Vagina (tissue), 2 donors: Measurements from ENCODE around the gene CA7. TPM values are rescaled to one million over a fixed set of nuclear protein-coding genes. Genes with fewer than 3 reads are reported as not detected.

ENCODE experiments used
- DNase-seq, 2 donors: peaks; one replicate each; pipeline ENCODE4 v3.0.0-alpha.2; 2017; ENCODE audit errors: extremely low spot score in 2 of 2
- H3K27ac ChIP-seq: fragments of 200-600 bp; sonication (generic); one replicate; pipeline ENCODE4 v1.5.1; 2019
- H3K27me3 ChIP-seq: fragments of 200-600 bp; sonication (generic); one replicate; pipeline ENCODE4 v1.5.1; 2019
- H3K36me3 ChIP-seq, 2 donors: fragments of 200-600 bp; sonication (generic); one replicate each; pipeline ENCODE4 v1.5.1; 2017 to 2019
- H3K4me1 ChIP-seq: fragments of 200-600 bp; sonication (generic); one replicate; pipeline ENCODE4 v1.5.1; 2019
- H3K4me3 ChIP-seq, 2 donors: fragments of 200-600 bp; sonication (generic); 1 replicate in 1 of 2; 2 replicates in 1 of 2; pipeline ENCODE4 v1.5.1; 2016 to 2019
- H3K9me3 ChIP-seq: fragments of 200-600 bp; sonication (generic); one replicate; pipeline ENCODE4 v1.5.1; 2019
- CTCF ChIP-seq, 3 experiments: fragments of 450-650 bp in 2 of 3; fragments of 200-600 bp in 1 of 3; sonication (generic) in 1 of 3; IDR thresholded peaks; one replicate each; pipeline ENCODE4 v1.5.1; 2017 to 2019; ENCODE audit warnings: antibody characterized with exemption in 3 of 3, mild to moderate bottlenecking in 2 of 3, moderate library complexity in 2 of 3
- POLR2A ChIP-seq, 2 donors: fragments of 450-650 bp; IDR thresholded peaks; one replicate each; pipeline ENCODE4 v1.6.1; 2017; ENCODE audit warnings: antibody characterized with exemption in 2 of 2, mild to moderate bottlenecking in 2 of 2, moderate library complexity in 2 of 2
- POLR2AphosphoS5 ChIP-seq, 2 donors: sonication (generic); formaldehyde crosslinking; IDR thresholded peaks; one replicate each; pipeline ENCODE4 v1.9.0; 2017; ENCODE audit warnings: antibody characterized with exemption in 2 of 2, mild to moderate bottlenecking in 2 of 2, low read depth in 1 of 2; ENCODE audit not compliant: insufficient read depth in 1 of 2
- intact Hi-C: fragments of 100-400 bp; cut with DNase I; formaldehyde crosslinking; loops from one replicate; pipeline ENCODE4 v1.15.1; 2023
- total RNA-seq: library from RNA; depleted of rRNA; stranded (reverse); fragments of >200 nt; gene quantifications from one replicate; pipeline ENCODE4 v1.2.3, GENCODE V29; 2016

The CA7 gene
- total RNA-seq, 1 donor from 2014 or later: not detected

- no peak overlapping the region for H3K27ac ChIP-seq
- intact Hi-C loops: no loop called here
- H3K36me3 ChIP-seq: peaks cover 0 to 13% of the 10 kb centered on the region in 2 donors
- no peaks in the 10 kb centered on the region for H3K27me3 ChIP-seq
- H3K4me3 ChIP-seq: no peak overlapping the region
- no peaks in the 10 kb centered on the region for H3K4me1 ChIP-seq
- no peaks in the 10 kb centered on the region for H3K9me3 ChIP-seq
- TF ChIP-seq POLR2AphosphoS5 (IDR thresholded peaks at IDR 0.05; ENCODE audit: insufficient read depth in 1 of 2, low read depth in 1 of 2): no peak
- no peak for TF ChIP-seq POLR2A (IDR thresholded peaks at IDR 0.05)
- TF ChIP-seq CTCF (IDR thresholded peaks at IDR 0.05): no peak
- DNase-seq: no peak
These were observed 42.7 kb downstream of the CA7 start for GRCh38 chr16:66886914-66887313.

- no peak for DNase-seq
These were observed 44.7 kb downstream of the CA7 start for GRCh38 chr16:66888647-66889615.

GRCh38 chr16:66889622-66890021 lies 45.4 kb downstream of the CA7 start:
- DNase-seq: no peak
- no peak overlapping the region for H3K4me3 ChIP-seq
- H3K27ac ChIP-seq: no peak overlapping the region
- no peaks in the 10 kb centered on the region for H3K9me3 ChIP-seq
- TF ChIP-seq POLR2AphosphoS5 (IDR thresholded peaks at IDR 0.05; ENCODE audit: insufficient read depth in 1 of 2, low read depth in 1 of 2) (no peak), POLR2A (IDR thresholded peaks at IDR 0.05) (no peak), CTCF (IDR thresholded peaks at IDR 0.05) (no peak)
- H3K36me3 ChIP-seq: peaks cover 0 to 12% of the 10 kb centered on the region in 2 donors
- H3K27me3 ChIP-seq: no peaks in the 10 kb centered on the region
- intact Hi-C loops: loop anchor here (5.0 kb wide), 1 partner anchor 38 kb away; the partner anchor contains the start of gene RRAD
- H3K4me1 ChIP-seq: no peaks in the 10 kb centered on the region

More at GRCh38 chr16:66888647-66889615, 44.7 kb downstream of the CA7 start:
- Histone ChIP-seq H3K36me3 (peaks cover 0 to 13% of the 10 kb centered on the region in 2 donors), H3K4me1 (no peaks in the 10 kb centered on the region), H3K27ac (no peak overlapping the region), H3K27me3 (no peaks in the 10 kb centered on the region), H3K9me3 (no peaks in the 10 kb centered on the region), H3K4me3 (no peak overlapping the region)
- TF ChIP-seq CTCF (IDR thresholded peaks at IDR 0.05) (no peak), POLR2AphosphoS5 (IDR thresholded peaks at IDR 0.05; ENCODE audit: insufficient read depth in 1 of 2, low read depth in 1 of 2) (no peak), POLR2A (IDR thresholded peaks at IDR 0.05) (no peak)
- intact Hi-C loops: no loop called here

- Histone ChIP-seq H3K9me3 (no peaks in the 10 kb centered on the region), H3K27ac (no peak overlapping the region), H3K4me3 (no peak overlapping the region), H3K36me3 (peaks cover 0 to under 1% of the 10 kb centered on the region in 2 donors), H3K27me3 (no peaks in the 10 kb centered on the region), H3K4me1 (no peaks in the 10 kb centered on the region)
- intact Hi-C loops: loop anchor here (5.0 kb wide), 1 partner anchor 37 kb away; the partner anchor contains the start of gene RRAD
- no peak for DNase-seq
- TF ChIP-seq CTCF (IDR thresholded peaks at IDR 0.05) (no peak), POLR2A (IDR thresholded peaks at IDR 0.05) (no peak), POLR2AphosphoS5 (IDR thresholded peaks at IDR 0.05; ENCODE audit: insufficient read depth in 1 of 2, low read depth in 1 of 2) (no peak)
These were observed 46.6 kb downstream of the CA7 start for GRCh38 chr16:66890799-66891198.

GRCh38 chr16:66891360-66891759 lies 47.1 kb downstream of the CA7 start:
- Histone ChIP-seq H3K4me1 (no peaks in the 10 kb centered on the region), H3K9me3 (no peaks in the 10 kb centered on the region), H3K27me3 (no peaks in the 10 kb centered on the region), H3K27ac (no peak overlapping the region), H3K36me3 (no peaks in the 10 kb centered on the region), H3K4me3 (no peak overlapping the region)
- DNase-seq: no peak
- TF ChIP-seq POLR2AphosphoS5 (IDR thresholded peaks at IDR 0.05; ENCODE audit: insufficient read depth in 1 of 2, low read depth in 1 of 2) (no peak), POLR2A (IDR thresholded peaks at IDR 0.05) (no peak), CTCF (IDR thresholded peaks at IDR 0.05) (no peak)
- intact Hi-C loops: loop anchor here (5.0 kb wide), 1 partner anchor 36 kb away; the partner anchor contains the start of gene RRAD
